GM12873 (cell line): ENCODE results near the gene AKT3.

Experiments used
- CTCF ChIP-seq: IDR thresholded peaks from 2 replicates; pipeline ENCODE4 v1.5.1; 2012; ENCODE audit warnings: low read depth, mild to moderate bottlenecking, moderate library complexity, low read length, control low read depth; ENCODE audit not compliant: insufficient read depth; ENCODE audit errors: missing control alignments

Gene AKT3

DNA sequence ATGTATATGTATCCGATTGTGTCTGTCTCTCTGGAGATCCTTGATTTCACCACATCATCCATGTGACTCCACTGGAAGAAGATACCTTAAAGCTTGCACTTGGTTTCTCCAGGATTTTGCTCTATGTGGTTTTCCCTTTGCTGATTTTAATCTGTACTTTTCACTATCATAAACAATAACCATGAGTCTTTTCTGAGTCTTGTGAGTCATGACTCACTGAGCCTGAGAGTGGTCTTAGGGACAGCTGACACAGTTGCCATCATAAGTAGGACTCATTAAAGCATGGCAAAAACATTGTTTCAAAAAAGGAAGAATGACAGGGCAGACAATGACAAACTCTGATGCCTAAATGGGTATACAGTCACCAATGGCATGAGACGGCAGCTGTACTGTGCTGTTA, 226.2 kb downstream of the AKT3 start:
- no peak for TF ChIP-seq CTCF

DNA sequence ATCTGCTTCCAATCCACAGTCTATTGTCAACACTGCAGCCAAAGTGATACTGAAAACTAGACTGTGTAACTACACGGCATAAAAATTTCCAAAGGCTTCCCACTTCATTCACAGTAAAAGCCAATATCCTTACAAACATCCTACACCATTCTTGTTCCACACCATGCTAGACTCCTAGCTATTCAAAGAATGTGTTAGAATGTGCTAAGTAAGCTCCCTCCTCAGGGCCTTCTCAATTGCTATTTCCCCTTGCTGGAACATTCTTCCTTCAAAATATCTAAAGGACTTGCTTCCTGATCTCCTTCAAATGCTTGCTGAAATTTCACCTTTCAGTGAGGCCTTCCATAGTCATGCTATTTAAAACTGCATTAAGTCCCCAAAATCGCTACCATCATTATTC, 228.1 kb downstream of the AKT3 start:
- TF ChIP-seq CTCF = no peak

GRCh38 chr1:243620096-243620495, 229.9 kb downstream of the AKT3 start:
- no peak for TF ChIP-seq CTCF

DNA sequence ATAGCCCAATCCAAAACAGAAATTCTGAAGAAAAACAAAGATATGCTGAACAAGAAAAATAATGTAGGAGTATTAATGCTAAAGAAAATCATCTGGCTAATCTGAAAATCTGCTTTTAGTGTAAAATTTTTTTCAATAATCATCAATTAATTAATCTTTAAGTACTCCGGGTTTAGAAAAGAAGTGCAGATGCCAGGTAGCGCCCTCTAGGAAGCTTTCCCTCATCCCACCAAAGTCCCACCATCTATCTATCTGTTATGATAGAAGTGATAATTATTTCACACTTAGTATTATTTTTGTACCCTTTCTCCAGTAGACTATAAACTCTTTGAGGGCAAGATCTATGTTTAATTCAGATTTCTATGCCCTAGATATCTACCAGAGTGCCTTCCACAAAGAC, 240.3 kb downstream of the AKT3 start:
- TF ChIP-seq CTCF = no peak

DNA sequence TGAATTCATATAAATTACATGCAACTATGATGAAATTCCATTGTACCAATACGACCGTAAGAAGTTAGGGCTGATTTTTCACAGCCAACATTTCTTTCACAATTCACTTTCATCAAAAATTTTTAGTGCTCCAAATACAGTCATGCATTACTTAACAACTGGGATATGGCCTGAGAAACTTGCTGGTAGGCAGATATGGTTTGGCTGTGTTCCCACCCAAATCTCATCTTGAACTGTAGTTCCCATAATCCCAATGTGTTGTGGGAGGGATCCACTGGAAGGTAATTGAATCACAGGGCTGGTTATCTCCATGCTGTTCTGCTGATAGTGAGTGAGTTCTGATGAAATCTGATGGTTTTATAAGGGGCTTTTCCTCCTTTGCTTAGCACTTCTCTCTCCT, 244.4 kb downstream of the AKT3 start:
- TF ChIP-seq CTCF = no peak

- no peak for TF ChIP-seq CTCF
These were observed 248.3 kb downstream of the AKT3 start for GRCh38 chr1:243601720-243602119.

DNA sequence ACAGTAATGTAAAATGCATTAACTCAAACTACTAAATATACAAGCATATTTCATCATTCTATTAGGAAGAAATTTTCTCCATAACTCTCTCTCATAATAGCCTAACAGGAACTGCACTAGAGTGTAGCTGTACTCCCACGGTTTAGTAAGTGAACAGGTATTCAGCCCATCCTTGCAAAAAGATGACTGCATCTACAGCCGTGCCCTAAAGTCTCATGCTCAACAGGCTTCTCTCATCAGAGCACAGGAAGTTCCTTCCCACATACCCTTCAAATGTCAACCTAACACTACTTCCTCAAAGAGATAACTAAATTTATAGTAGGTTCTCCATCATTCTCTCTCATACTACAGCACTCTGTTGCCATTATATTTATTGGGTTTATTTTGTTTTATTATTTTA, 251.6 kb downstream of the AKT3 start:
- no peak for TF ChIP-seq CTCF

- no peak for TF ChIP-seq CTCF
These were observed 252.7 kb downstream of the AKT3 start for GRCh38 chr1:243597383-243597782.
